ENCODE measurements around the gene TFR2. TPM values are rescaled to one million over a fixed set of nuclear protein-coding genes. Genes with fewer than 3 reads are reported as not detected.

TFR2 gene
- total and polyA plus RNA-seq, 9 of the 15 experiments (the other 6 are each of a cell fraction or from before 2014, with no cell fraction given), result 3.8 to 123 (median 51.1) TPM

- TF ChIP-seq ATF3 (IDR thresholded peaks at IDR 0.05), result peak; percentile 92
- 0 out of 2 replicates have a peak, but pooled peaks have one; percentile 40 for TF ChIP-seq ATF3 (CRISPR knock-in tag; conservative IDR thresholded peaks at IDR 0.05)
- no peak for TF ChIP-seq CBX3 (IDR thresholded peaks at IDR 0.05; ENCODE audit: borderline replicate concordance in 1 of 2, low read length in 2 of 2)
- peak in 1 of 3 experiments; percentile 33 for TF ChIP-seq YY1 (IDR thresholded peaks at IDR 0.05; ENCODE audit: borderline replicate concordance in 1 of 3, control insufficient read depth in 1 of 3, extremely low read depth in 1 of 3, insufficient read depth in 3 of 3, insufficient read length in 1 of 3, insufficient replicate concordance in 2 of 3, low read depth in 1 of 3, low read length in 2 of 3)
- peak; percentile 92 for TF ChIP-seq SPI1 (IDR thresholded peaks at IDR 0.05; ENCODE audit: borderline replicate concordance, low read depth, low read length)
- TF ChIP-seq RUNX1 (IDR thresholded peaks at IDR 0.05; ENCODE audit: low read depth), result no peak
- no peak for TF ChIP-seq ATF1 (CRISPR knock-in tag; IDR thresholded peaks at IDR 0.05)
- TF ChIP-seq ATF1 (tag; IDR thresholded peaks at IDR 0.05), result peak; percentile 64; the same call in 1 of the 2 replicates
- TF ChIP-seq JUND (IDR thresholded peaks at IDR 0.05; ENCODE audit: borderline replicate concordance, low read depth, low read length), result 0 out of 2 replicates have a peak, but pooled peaks have one; percentile 32
- no peak; the same call in 2 of the 3 replicates for TF ChIP-seq JUND (tag; IDR thresholded peaks at IDR 0.05; ENCODE audit: borderline replicate concordance, low read depth, low read length)
- TF ChIP-seq MYBL2 (IDR thresholded peaks at IDR 0.05; ENCODE audit: low read depth), result no peak
- no peak for TF ChIP-seq MYBL2 (CRISPR knock-in tag; IDR thresholded peaks at IDR 0.05; ENCODE audit: borderline replicate concordance)
- TF ChIP-seq STAG1 (CRISPR knock-in tag; IDR thresholded peaks at IDR 0.05; ENCODE audit: borderline replicate concordance), result no peak
- TF ChIP-seq ZC3H11A (IDR thresholded peaks at IDR 0.05; ENCODE audit: low read depth, low read length), result no peak
These were observed 26.1 kb upstream of the TFR2 start (continued) for GRCh38 chr7:100667331-100668068.

All from K562 (cell line).